RKO (cell line): ENCODE data around the gene ISG15.

Source experiments
- DNase-seq: peaks from one replicate; pipeline ENCODE4 v3.0.0-alpha.2; 2016; ENCODE audit warnings: low spot score

The ISG15 gene

DNA sequence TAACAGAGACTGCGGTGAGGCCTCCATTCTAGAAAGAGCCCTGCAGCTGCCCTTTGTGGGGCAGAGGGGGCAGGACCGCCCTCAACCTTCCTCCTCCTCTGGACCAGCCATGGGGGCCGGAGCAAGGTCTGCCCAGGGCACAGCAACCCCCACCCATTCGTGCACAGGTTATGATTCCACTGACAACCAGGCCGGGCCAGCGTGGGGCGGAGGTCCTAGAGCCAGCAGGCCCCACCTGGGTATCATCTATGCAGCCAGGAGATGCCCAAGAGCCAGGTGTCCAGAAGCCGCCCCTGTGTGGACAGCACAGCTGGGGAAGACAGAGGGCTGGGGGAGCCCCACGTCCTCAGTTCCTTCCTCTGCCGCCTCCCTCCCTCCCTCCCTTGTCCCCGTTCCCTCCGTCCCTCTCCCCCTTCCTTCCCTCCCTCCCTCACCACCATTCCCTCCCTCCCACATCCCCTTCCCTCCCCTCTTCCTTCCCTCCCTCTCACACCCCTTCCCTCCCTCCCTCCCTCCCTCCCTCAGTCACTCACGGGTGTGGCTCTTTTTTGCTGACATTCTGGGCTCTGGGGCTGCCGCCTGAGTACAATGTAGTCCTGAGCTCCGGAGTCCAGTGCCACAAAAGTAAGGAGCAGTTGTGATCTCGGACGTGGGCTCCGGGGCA, 48.5 kb downstream of the ISG15 start:
- no peak for DNase-seq

DNA sequence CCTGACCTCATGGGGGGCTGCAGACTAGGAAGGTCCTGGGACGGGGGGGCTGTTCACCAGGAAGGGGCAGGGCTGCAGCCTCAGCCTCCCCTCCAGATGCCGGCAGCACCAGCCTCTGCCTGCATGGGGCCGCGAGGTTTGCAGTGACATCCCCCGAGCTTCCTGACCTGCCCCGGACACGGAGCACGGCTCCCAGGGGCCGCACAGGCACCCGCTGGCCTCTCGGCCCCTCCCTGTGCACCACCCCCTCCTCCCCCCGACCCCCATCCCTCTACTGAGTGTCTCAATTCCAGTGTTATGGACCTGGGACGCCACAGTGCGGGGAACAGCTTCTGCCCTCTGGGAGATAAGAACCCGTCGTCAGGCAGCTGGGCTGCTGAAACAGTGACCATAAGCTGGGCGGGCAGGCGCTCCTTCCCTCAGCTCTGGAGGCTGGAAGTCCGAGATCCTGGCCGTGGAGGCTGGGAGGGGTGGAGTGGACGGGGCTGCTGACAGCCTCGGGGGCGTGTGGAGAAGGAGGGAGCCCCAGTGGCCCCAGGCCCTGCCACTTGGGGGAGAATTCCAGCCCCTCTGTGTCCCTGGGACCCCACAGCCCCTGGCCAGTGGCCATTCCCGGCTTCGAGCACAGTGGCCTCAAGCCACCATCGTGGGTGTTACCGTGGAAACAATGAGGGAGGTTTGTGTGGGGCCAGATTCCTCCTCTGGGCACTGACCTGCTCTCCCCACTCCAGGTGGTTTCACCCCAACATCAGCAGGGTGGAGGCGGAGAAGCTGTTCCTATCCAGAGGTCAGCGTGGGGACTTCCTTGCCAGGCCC, 49.3 kb downstream of the ISG15 start:
- no peak for DNase-seq

DNA sequence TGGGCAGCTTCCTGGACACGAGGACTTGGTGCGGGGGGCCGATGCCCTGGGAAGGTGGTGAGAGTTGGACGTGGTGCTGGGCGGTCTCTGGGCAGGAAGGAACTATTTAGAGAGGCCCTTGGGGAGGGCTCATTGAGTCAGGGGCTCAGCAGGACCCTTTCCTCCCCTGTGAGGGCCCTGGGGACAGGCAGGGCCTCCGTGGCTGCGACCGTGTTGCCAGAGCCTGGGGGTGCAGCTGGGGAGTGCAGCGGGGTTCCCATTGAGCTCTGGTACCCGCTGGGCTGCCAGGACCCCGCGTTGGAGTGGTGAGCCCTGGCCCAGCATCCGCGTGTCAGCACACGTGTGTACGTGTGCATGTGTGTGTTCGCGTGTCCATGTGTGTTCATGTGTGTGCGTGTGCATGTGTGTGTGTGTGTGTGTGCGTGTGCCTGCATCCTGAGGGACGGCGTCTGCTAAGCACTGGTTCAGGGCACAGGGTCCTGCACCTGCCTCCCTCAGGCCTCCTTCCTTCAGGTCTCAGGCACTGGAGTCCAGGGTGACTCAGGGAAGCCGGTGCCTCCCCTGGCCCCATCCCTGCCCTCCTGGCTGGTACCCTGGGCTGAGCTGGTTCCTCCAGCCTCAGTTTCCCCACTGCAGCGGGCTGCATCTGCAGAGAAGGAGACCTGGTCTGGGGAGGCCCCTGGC, 50.1 kb downstream of the ISG15 start:
- DNase-seq = no peak
